BLaER1 treated with 17β-estradiol and CSF1 and Interleukin-3, amounts not matched to agents 10 nM and 100 nM (cell line): ENCODE results near the gene WHRN.

ENCODE experiments used
- H3K27ac ChIP-seq, 11 experiments: shearing (Covaris generic); formaldehyde crosslinking; 2 replicates each; pipeline ENCODE4 v1.8.1; 2022
- H3K27me3 ChIP-seq, 11 experiments: shearing (Covaris generic); formaldehyde crosslinking; 2 replicates each; pipeline ENCODE4 v1.8.1; 2022
- H3K36me3 ChIP-seq, 11 experiments: shearing (Covaris generic); formaldehyde crosslinking; 2 replicates each; pipeline ENCODE4 v1.8.1; 2022
- H3K4me1 ChIP-seq, 10 experiments: shearing (Covaris generic); formaldehyde crosslinking; 2 replicates each; pipeline ENCODE4 v1.8.1; 2022
- H3K4me2 ChIP-seq, 11 experiments: shearing (Covaris generic); formaldehyde crosslinking; 2 replicates each; pipeline ENCODE4 v1.8.1; 2022
- H3K4me3 ChIP-seq, 10 experiments: shearing (Covaris generic); formaldehyde crosslinking; 2 replicates each; pipeline ENCODE4 v1.8.1; 2022
- H3K9ac ChIP-seq, 11 experiments: shearing (Covaris generic); formaldehyde crosslinking; 2 replicates each; pipeline ENCODE4 v1.8.1; 2022
- H3K9me3 ChIP-seq, 11 experiments: shearing (Covaris generic); formaldehyde crosslinking; replicated peaks in 1 of 11; 2 replicates each; pipeline ENCODE4 v1.8.1; 2022
- H4K20me1 ChIP-seq, 11 experiments: shearing (Covaris generic); formaldehyde crosslinking; 2 replicates each; pipeline ENCODE4 v1.8.1; 2022
- Cebpa-rat ChIP-seq, 11 experiments: shearing (Covaris generic); IDR thresholded peaks; 2 replicates each; pipeline ENCODE4 v1.8.1; 2022

The WHRN gene

GRCh38 chr9:114538241-114538640 lies 33.0 kb upstream of the WHRN start:
- Histone ChIP-seq H3K4me3 (no peak overlapping the region), H4K20me1 (no peaks in the 10 kb centered on the region), H3K27ac (no peak overlapping the region), H3K9me3 (peaks cover 0 to 6% (median 0%) of the 10 kb centered on the region in 11 experiments; a peak in 1 of 22 replicates), H3K27me3 (no peaks in the 10 kb centered on the region), H3K4me2 (no peak overlapping the region), H3K9ac (no peak overlapping the region), H3K4me1 (peaks cover 0 to 4% (median 0%) of the 10 kb centered on the region in 10 experiments; a peak in 2 of 20 replicates), H3K36me3 (no peaks in the 10 kb centered on the region)
- TF ChIP-seq Cebpa-rat (IDR thresholded peaks at IDR 0.05): no peak

GRCh38 chr9:114532561-114533237 lies 27.4 kb upstream of the WHRN start:
- Histone ChIP-seq H4K20me1 (no peaks in the 10 kb centered on the region), H3K36me3 (no peaks in the 10 kb centered on the region), H3K27me3 (no peaks in the 10 kb centered on the region), H3K4me2 (no peak overlapping the region), H3K4me1 (peaks cover 0 to 4% (median 0%) of the 10 kb centered on the region in 10 experiments; a peak in 2 of 20 replicates), H3K4me3 (no peak overlapping the region), H3K9me3 (peaks cover 0 to 6% (median 0%) of the 10 kb centered on the region in 11 experiments; a peak in 1 of 22 replicates), H3K9ac (no peak overlapping the region), H3K27ac (no peak overlapping the region)
- TF ChIP-seq Cebpa-rat (IDR thresholded peaks at IDR 0.05): no peak

- H3K9me3 ChIP-seq: no peaks in the 10 kb centered on the region
- no peaks in the 10 kb centered on the region for H3K27me3 ChIP-seq
- no peak for TF ChIP-seq Cebpa-rat (IDR thresholded peaks at IDR 0.05)
- no peaks in the 10 kb centered on the region for H3K4me1 ChIP-seq
- no peak overlapping the region for H3K4me3 ChIP-seq
- no peak overlapping the region for H3K27ac ChIP-seq
- no peak overlapping the region for H3K9ac ChIP-seq
- no peaks in the 10 kb centered on the region for H3K36me3 ChIP-seq
- H3K4me2 ChIP-seq: no peak overlapping the region
- no peaks in the 10 kb centered on the region for H4K20me1 ChIP-seq
Observed at GRCh38 chr9:114529285-114529684, 24.0 kb upstream of the WHRN start.

GRCh38 chr9:114526807-114527206 lies 21.5 kb upstream of the WHRN start:
- Histone ChIP-seq H3K27me3 (no peaks in the 10 kb centered on the region), H3K9ac (no peak overlapping the region), H3K36me3 (no peaks in the 10 kb centered on the region), H3K9me3 (no peaks in the 10 kb centered on the region), H4K20me1 (no peaks in the 10 kb centered on the region), H3K4me2 (no peak overlapping the region), H3K27ac (no peak overlapping the region), H3K4me1 (no peaks in the 10 kb centered on the region), H3K4me3 (no peak overlapping the region)
- TF ChIP-seq Cebpa-rat (IDR thresholded peaks at IDR 0.05): no peak

- Histone ChIP-seq H3K27me3 (no peaks in the 10 kb centered on the region), H3K4me2 (no peak overlapping the region), H4K20me1 (no peaks in the 10 kb centered on the region), H3K9me3 (no peaks in the 10 kb centered on the region), H3K9ac (no peak overlapping the region), H3K36me3 (no peaks in the 10 kb centered on the region), H3K4me3 (no peak overlapping the region), H3K27ac (no peak overlapping the region), H3K4me1 (no peaks in the 10 kb centered on the region)
- no peak for TF ChIP-seq Cebpa-rat (IDR thresholded peaks at IDR 0.05)
Observed at GRCh38 chr9:114525513-114525912, 20.2 kb upstream of the WHRN start.

- Histone ChIP-seq H3K4me1 (no peaks in the 10 kb centered on the region), H3K4me3 (no peak overlapping the region), H3K27ac (no peak overlapping the region), H4K20me1 (no peaks in the 10 kb centered on the region), H3K9ac (no peak overlapping the region), H3K4me2 (no peak overlapping the region), H3K36me3 (no peaks in the 10 kb centered on the region), H3K9me3 (no peaks in the 10 kb centered on the region), H3K27me3 (no peaks in the 10 kb centered on the region)
- TF ChIP-seq Cebpa-rat (IDR thresholded peaks at IDR 0.05): no peak
Observed at GRCh38 chr9:114524247-114524681, 19.0 kb upstream of the WHRN start.

- H3K4me1 ChIP-seq: peaks cover 0 to 10% (median 0%) of the 10 kb centered on the region in 10 experiments; a peak in 4 of 20 replicates
- no peaks in the 10 kb centered on the region for H3K9me3 ChIP-seq
- H3K4me2 ChIP-seq: no peak overlapping the region
- H3K36me3 ChIP-seq: no peaks in the 10 kb centered on the region
- no peaks in the 10 kb centered on the region for H4K20me1 ChIP-seq
- H3K27me3 ChIP-seq: no peaks in the 10 kb centered on the region
- H3K27ac ChIP-seq: no peak overlapping the region
- TF ChIP-seq Cebpa-rat (IDR thresholded peaks at IDR 0.05): no peak
- H3K9ac ChIP-seq: no peak overlapping the region
- no peak overlapping the region for H3K4me3 ChIP-seq
Observed at GRCh38 chr9:114522847-114523246, 17.6 kb upstream of the WHRN start.

GRCh38 chr9:114522286-114522685 lies 17.0 kb upstream of the WHRN start:
- H3K4me1 ChIP-seq: peaks cover 0 to 10% (median 0%) of the 10 kb centered on the region in 10 experiments; a peak in 4 of 20 replicates
- no peak overlapping the region for H3K27ac ChIP-seq
- H3K36me3 ChIP-seq: no peaks in the 10 kb centered on the region
- no peaks in the 10 kb centered on the region for H3K9me3 ChIP-seq
- H3K4me3 ChIP-seq: no peak overlapping the region
- H4K20me1 ChIP-seq: no peaks in the 10 kb centered on the region
- no peaks in the 10 kb centered on the region for H3K27me3 ChIP-seq
- H3K4me2 ChIP-seq: no peak overlapping the region
- H3K9ac ChIP-seq: no peak overlapping the region
- no peak for TF ChIP-seq Cebpa-rat (IDR thresholded peaks at IDR 0.05)

- Histone ChIP-seq H3K27ac (no peak overlapping the region), H3K9me3 (no peaks in the 10 kb centered on the region), H3K4me2 (no peak overlapping the region), H3K9ac (no peak overlapping the region), H3K27me3 (no peaks in the 10 kb centered on the region), H3K36me3 (no peaks in the 10 kb centered on the region), H3K4me1 (peaks cover 0 to 10% (median 0%) of the 10 kb centered on the region in 10 experiments; a peak in 5 of 20 replicates), H3K4me3 (no peak overlapping the region), H4K20me1 (no peaks in the 10 kb centered on the region)
- no peak for TF ChIP-seq Cebpa-rat (IDR thresholded peaks at IDR 0.05)
Observed at GRCh38 chr9:114521846-114522245, 16.6 kb upstream of the WHRN start.

- H3K9me3 ChIP-seq: no peaks in the 10 kb centered on the region
- H3K4me1 ChIP-seq: peaks cover 10 to 20% (median 15%) of the 10 kb centered on the region in 10 experiments
- H3K27ac ChIP-seq: peak overlapping the region in 1 of 11 experiments; percentile 8; a peak in 2 of 22 replicates
- H3K4me3 ChIP-seq: no peak overlapping the region
- no peaks in the 10 kb centered on the region for H3K27me3 ChIP-seq
- no peak for TF ChIP-seq Cebpa-rat (IDR thresholded peaks at IDR 0.05)
- peak overlapping the region in 3 of 11 experiments; percentile 14 to 18 (median 15); a peak in 3 of 22 replicates for H3K4me2 ChIP-seq
- no peaks in the 10 kb centered on the region for H4K20me1 ChIP-seq
- no peaks in the 10 kb centered on the region for H3K36me3 ChIP-seq
- no peak overlapping the region; a peak in 1 of 22 replicates for H3K9ac ChIP-seq
Observed at GRCh38 chr9:114518599-114519022, 13.3 kb upstream of the WHRN start.
